Stimulated activated naive B cell treated with anti-CD40 and anti-IgM and Interleukin-4, amounts not matched to agents 10 μg/mL and 1 μg/mL and 100 μg/mL, for 72 hours (primary cell): ENCODE results near the gene C19orf12.

Source experiments
- ATAC-seq, 2 donors: fragments of 150-1000 bp; cut with Tn5 transposase; replicated peaks; 2 replicates each; pipeline ENCODE4 v1.10.0; 2021; ENCODE audit warnings: moderate library complexity in 1 of 2
- DNase-seq: peaks from one replicate; pipeline ENCODE4 v3.0.0; 2021
- H3K27ac Mint-ChIP-seq: one replicate; pipeline ENCODE4 v1.8.0; 2022; ENCODE audit warnings: mild to moderate bottlenecking, mixed read lengths
- H3K27me3 Mint-ChIP-seq, 2 donors: one replicate each; pipeline ENCODE4 v1.8.0; 2022; ENCODE audit warnings: mixed read lengths in 2 of 2
- H3K36me3 Mint-ChIP-seq, 2 donors: one replicate each; pipeline ENCODE4 v1.8.0; 2022; ENCODE audit warnings: mixed read lengths in 2 of 2, mild to moderate bottlenecking in 1 of 2
- H3K4me1 Mint-ChIP-seq, 2 donors: one replicate each; pipeline ENCODE4 v1.8.0; 2022; ENCODE audit warnings: mixed read lengths in 2 of 2, mild to moderate bottlenecking in 1 of 2
- H3K4me3 Mint-ChIP-seq, 2 donors: one replicate each; pipeline ENCODE4 v1.8.0; 2022; ENCODE audit warnings: mild to moderate bottlenecking in 2 of 2, mixed read lengths in 2 of 2, moderate library complexity in 1 of 2
- H3K9me3 Mint-ChIP-seq, 2 donors: one replicate each; pipeline ENCODE4 v1.8.0; 2022; ENCODE audit warnings: mixed read lengths in 2 of 2, mild to moderate bottlenecking in 1 of 2

C19orf12 gene

DNA sequence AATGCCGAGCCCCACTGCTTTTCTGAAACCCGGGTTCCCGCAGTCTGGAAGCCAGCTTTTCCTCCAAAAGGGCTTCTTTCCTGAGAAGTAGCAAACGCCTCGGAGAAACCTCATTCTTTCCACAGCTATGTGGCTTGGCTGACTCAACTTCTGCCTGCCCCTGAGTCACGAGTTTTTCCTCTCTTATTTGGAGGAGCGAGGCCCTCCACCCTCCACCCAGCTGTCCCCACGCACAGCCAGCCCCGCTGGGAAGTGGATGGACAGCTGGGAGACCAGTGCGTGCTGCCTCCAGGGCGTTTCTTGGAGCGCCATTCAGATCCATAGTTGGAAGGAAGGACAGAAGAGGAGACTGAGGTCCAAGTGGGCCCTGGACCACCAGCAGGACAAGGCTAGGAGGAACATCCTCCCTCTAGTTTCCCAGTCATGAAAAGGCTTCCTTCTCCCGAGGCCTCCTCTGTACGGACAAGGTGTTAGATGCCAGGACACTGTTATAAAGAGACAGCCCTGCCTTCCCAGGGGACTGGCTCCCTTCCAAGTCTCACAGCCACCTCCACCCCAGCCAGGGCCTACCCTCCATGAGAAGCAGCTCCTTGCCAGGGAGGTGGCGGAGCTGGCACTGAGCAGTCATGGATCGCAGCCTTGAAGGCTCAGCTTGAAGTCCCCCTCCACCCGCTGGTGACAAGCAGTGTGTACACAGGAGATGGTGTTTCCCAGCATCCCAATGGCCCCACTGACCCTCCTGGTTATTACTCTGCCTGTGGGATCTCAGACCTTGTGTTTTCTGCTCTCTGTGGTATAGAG, 52.3 kb downstream of the C19orf12 start:
- Mint-ChIP-seq H3K4me3 (no peak overlapping the region), H3K27ac (no peak overlapping the region), H3K9me3 (no peaks in the 10 kb centered on the region), H3K4me1 (peaks cover 15 to 33% of the 10 kb centered on the region in 2 donors), H3K36me3 (no peaks in the 10 kb centered on the region), H3K27me3 (peaks cover 3 to 4% of the 10 kb centered on the region in 2 donors)
- ATAC-seq = no peak
- DNase-seq = no peak

DNA sequence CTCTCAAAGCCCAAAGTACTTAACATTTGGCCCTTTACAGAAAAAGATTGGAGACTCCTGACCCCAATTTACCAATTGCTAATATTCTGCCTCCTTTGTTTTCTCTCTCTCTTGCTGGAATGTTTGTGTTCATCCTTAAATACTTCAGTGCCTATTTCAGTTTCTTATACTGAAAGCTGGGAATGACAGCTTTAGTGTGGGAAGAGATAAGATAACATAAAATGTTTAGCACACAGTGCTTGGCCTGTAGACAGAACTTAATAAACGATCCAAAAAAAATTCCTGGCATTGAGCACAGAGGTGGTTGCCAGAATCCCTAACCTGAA, 52.8 kb downstream of the C19orf12 start:
- DNase-seq (no peak), ATAC-seq (no peak)
- Mint-ChIP-seq H3K4me1 (peaks cover 15 to 28% of the 10 kb centered on the region in 2 donors), H3K27me3 (peaks cover 3 to 4% of the 10 kb centered on the region in 2 donors), H3K4me3 (no peak overlapping the region), H3K9me3 (no peaks in the 10 kb centered on the region), H3K36me3 (no peaks in the 10 kb centered on the region), H3K27ac (no peak overlapping the region)

DNA sequence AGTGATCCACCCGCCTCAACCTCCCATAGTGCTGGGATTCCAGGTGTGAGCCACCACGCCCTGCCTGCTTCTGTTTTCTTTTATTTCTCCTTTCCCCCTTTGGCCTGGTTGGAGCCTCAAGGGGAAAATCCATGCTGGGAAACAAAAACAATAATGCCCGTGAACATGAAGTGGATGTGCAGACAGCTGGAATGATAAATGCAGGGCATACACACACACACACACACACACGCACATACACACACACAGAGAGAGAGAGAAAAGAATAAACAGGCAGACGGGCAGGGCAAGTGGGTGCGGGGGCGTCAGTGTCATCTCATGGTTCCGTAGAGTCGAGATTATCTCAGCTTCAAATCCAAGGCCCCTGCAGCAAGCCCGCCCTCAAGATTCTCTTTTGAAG, 54.2 kb downstream of the C19orf12 start:
- H3K27ac Mint-ChIP-seq = no peak overlapping the region
- DNase-seq = no peak

GRCh38 chr19:29658221-29658991, 56.7 kb downstream of the C19orf12 start:
- no peak for ATAC-seq
- H3K27me3 Mint-ChIP-seq = peaks cover 13 to 17% of the 10 kb centered on the region in 2 donors

More for the DNA sequence above, 54.2 kb downstream of the C19orf12 start:
- H3K9me3 Mint-ChIP-seq = no peaks in the 10 kb centered on the region
- H3K27me3 Mint-ChIP-seq = peaks cover 4 to 6% of the 10 kb centered on the region in 2 donors
- no peak overlapping the region for H3K4me3 Mint-ChIP-seq
- no peaks in the 10 kb centered on the region for H3K36me3 Mint-ChIP-seq
- H3K4me1 Mint-ChIP-seq = peaks cover 5 to 14% of the 10 kb centered on the region in 2 donors
- no peak for ATAC-seq

GRCh38 chr19:29655648-29656335, 59.3 kb downstream of the C19orf12 start:
- Mint-ChIP-seq H3K36me3 (no peaks in the 10 kb centered on the region), H3K27ac (no peak overlapping the region), H3K4me3 (no peak overlapping the region), H3K27me3 (peaks cover 25 to 28% of the 10 kb centered on the region in 2 donors), H3K9me3 (no peaks in the 10 kb centered on the region), H3K4me1 (no peaks in the 10 kb centered on the region)
- DNase-seq = no peak
- no peak for ATAC-seq

More at GRCh38 chr19:29658221-29658991, 56.7 kb downstream of the C19orf12 start:
- H3K27ac Mint-ChIP-seq = no peak overlapping the region
- H3K4me1 Mint-ChIP-seq = peaks cover 0 to 2% of the 10 kb centered on the region in 2 donors
- no peak overlapping the region for H3K4me3 Mint-ChIP-seq
- no peak for DNase-seq
- no peaks in the 10 kb centered on the region for H3K36me3 Mint-ChIP-seq
- H3K9me3 Mint-ChIP-seq = no peaks in the 10 kb centered on the region

- no peaks in the 10 kb centered on the region for H3K4me1 Mint-ChIP-seq
- H3K27me3 Mint-ChIP-seq = peaks cover 24 to 26% of the 10 kb centered on the region in 2 donors
- H3K4me3 Mint-ChIP-seq = no peak overlapping the region
- no peak overlapping the region for H3K27ac Mint-ChIP-seq
- ATAC-seq (no peak), DNase-seq (no peak)
- H3K36me3 Mint-ChIP-seq = no peaks in the 10 kb centered on the region
- H3K9me3 Mint-ChIP-seq = no peaks in the 10 kb centered on the region
Measured at GRCh38 chr19:29653398-29653797, 61.7 kb downstream of the C19orf12 start.

- H3K4me3 Mint-ChIP-seq = no peak overlapping the region
- H3K27ac Mint-ChIP-seq = no peak overlapping the region
- no peaks in the 10 kb centered on the region for H3K9me3 Mint-ChIP-seq
Measured at GRCh38 chr19:29651622-29652394, 63.3 kb downstream of the C19orf12 start.

DNA sequence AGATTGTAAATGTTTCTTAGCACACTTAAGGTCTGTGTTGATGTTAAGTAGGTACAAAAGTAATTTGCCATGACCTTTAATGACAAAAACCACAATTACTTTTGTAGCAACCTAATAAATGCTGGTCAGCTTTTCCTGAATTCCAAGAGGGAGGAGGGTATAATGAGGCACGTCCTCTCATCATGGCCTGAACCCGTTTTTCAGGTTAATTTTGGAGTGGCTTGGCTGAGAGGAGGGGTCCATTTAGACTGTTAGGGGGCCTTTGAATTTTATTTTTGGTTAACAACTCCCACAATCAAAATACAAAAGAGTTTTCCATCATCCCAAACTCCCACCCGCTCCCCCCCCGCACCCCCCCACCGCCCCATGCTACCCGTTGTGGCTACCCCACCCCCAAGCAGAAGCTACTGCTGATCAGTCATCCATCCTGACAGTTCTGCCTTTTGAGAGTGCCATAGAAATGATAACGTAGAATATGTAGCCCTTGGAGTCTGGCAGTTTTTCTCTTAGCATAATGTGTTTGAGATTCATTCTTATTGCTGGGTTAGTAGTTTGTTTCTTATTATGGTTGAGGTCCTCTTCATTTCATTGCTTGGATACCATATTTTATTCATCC, 64.2 kb downstream of the C19orf12 start:
- no peak for DNase-seq
- H3K27ac Mint-ChIP-seq = no peak overlapping the region
- H3K36me3 Mint-ChIP-seq = no peaks in the 10 kb centered on the region
- no peaks in the 10 kb centered on the region for H3K9me3 Mint-ChIP-seq
- no peak for ATAC-seq
- H3K27me3 Mint-ChIP-seq = peaks cover 33 to 36% of the 10 kb centered on the region in 2 donors
- peaks cover 4 to 6% of the 10 kb centered on the region in 2 donors for H3K4me1 Mint-ChIP-seq
- no peak overlapping the region for H3K4me3 Mint-ChIP-seq

More at GRCh38 chr19:29651622-29652394, 63.3 kb downstream of the C19orf12 start:
- H3K27me3 Mint-ChIP-seq = peaks cover 28 to 31% of the 10 kb centered on the region in 2 donors
- ATAC-seq (no peak), DNase-seq (no peak)
- no peaks in the 10 kb centered on the region for H3K36me3 Mint-ChIP-seq
- H3K4me1 Mint-ChIP-seq = no peaks in the 10 kb centered on the region
